WI38 (cell line): ENCODE results near the gene L1CAM.

ENCODE experiments used
- H3K4me3 ChIP-seq: 2 replicates; pipeline ENCODE4 v1.5.1; 2011; ENCODE audit warnings: low read depth, mild to moderate bottlenecking, control low read depth, low read length
- TF ChIP-seq, protein P1 (sequence below): IDR thresholded peaks from 2 replicates; pipeline ENCODE4 v1.5.1; 2012; ENCODE audit warnings: low read depth, mild to moderate bottlenecking, control low read depth, low read length

Gene L1CAM

DNA sequence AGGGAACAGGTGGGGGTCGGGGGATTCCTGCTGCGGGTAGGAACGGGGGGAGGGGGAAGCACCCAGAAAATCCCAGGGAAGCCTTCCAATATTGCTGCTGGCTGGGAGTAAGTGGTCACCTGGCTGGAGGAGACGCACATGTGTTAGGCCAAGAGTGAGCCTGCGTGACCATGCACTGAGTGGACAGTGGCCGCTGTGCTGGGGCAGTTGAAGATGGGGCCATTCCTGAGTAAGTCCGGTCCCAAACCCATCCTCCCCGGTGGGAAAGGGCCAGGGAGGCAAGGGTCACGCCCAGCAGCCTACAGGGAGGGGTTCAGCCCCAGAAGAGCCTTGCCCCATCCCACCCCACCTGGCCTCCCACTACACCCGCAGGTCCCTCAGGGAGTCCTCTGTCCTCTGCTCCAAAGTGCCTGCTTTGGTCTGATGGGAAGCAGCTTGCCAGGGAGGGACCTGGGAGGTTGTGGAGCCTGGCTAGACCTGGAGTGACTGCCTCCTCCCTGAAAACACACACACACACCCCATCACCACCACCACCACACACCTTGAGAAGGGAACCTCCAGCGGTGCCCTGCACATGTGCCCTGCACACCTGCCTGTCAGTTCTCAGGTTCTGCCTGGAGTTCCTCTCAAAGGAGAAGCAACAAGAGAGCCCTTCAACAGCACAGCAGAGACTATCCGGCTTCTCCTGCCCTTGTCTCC lies 6.1 kb downstream of the L1CAM start:
- no peak overlapping the region for H3K4me3 ChIP-seq
- TF ChIP-seq, protein P1, sequence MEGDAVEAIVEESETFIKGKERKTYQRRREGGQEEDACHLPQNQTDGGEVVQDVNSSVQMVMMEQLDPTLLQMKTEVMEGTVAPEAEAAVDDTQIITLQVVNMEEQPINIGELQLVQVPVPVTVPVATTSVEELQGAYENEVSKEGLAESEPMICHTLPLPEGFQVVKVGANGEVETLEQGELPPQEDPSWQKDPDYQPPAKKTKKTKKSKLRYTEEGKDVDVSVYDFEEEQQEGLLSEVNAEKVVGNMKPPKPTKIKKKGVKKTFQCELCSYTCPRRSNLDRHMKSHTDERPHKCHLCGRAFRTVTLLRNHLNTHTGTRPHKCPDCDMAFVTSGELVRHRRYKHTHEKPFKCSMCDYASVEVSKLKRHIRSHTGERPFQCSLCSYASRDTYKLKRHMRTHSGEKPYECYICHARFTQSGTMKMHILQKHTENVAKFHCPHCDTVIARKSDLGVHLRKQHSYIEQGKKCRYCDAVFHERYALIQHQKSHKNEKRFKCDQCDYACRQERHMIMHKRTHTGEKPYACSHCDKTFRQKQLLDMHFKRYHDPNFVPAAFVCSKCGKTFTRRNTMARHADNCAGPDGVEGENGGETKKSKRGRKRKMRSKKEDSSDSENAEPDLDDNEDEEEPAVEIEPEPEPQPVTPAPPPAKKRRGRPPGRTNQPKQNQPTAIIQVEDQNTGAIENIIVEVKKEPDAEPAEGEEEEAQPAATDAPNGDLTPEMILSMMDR, result no peak

DNA sequence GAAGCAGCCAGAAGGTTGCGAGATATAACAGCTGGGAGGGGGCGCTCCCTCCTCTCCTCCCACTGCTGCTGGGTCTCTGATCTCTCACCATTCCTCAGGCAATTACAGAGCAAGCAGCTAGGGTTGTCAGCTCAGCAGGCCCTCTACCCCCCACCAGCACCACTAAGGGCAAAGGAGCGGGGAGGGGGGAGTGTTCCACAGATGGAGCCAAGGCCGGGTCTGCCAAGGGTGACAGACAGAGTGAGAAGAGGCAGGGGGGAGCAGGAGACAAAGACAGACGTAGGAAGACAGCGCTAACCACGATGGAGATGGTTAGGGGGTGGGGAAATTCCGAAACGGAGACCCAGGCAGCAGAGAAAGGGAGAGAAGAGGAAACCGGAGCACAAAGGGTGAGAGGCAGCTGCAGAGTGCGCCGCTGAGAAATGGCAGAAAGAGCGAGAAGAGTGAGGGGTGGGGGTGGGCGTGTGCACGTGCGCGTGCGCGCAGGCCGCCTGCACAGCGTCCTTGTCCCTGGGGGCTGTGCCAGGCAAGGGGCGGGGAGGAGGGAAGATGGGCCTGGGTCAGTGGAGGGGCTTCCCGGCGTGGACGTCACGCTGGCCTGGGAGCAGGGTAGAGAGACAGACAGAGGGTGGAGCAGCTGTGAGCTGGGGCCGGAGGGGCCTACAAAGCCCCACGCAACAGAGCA lies 6.9 kb downstream of the L1CAM start:
- H3K4me3 ChIP-seq, result no peak overlapping the region
- TF ChIP-seq, protein P1, result no peak

DNA sequence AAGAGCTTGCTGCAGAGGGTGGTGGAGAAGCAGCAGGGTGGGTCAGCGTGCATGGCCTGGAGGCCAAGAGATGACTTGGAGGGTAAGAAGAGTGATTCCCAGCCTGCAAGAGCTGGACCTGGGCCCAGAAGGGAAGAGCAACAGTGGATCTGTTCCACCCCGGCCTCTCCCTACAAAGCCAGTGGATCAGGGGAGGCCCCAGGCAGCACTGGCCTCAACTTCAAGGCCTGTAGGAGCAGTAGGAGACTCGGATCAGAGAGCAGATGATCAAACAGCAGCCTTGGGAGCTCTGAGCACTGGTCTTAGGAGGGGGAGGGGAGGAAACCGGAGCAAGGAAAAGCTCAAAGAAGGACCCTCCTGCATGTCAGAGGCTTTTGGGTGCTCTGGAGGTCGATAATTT lies 7.6 kb downstream of the L1CAM start:
- TF ChIP-seq, protein P1, result no peak
- H3K4me3 ChIP-seq, result no peak overlapping the region

GRCh38 chrX:153877571-153878261 lies 8.3 kb downstream of the L1CAM start:
- no peak overlapping the region for H3K4me3 ChIP-seq
- TF ChIP-seq, protein P1, result no peak

GRCh38 chrX:153876112-153876491 lies 9.9 kb downstream of the L1CAM start:
- H3K4me3 ChIP-seq, result no peak overlapping the region
- TF ChIP-seq, protein P1, result no peak

DNA sequence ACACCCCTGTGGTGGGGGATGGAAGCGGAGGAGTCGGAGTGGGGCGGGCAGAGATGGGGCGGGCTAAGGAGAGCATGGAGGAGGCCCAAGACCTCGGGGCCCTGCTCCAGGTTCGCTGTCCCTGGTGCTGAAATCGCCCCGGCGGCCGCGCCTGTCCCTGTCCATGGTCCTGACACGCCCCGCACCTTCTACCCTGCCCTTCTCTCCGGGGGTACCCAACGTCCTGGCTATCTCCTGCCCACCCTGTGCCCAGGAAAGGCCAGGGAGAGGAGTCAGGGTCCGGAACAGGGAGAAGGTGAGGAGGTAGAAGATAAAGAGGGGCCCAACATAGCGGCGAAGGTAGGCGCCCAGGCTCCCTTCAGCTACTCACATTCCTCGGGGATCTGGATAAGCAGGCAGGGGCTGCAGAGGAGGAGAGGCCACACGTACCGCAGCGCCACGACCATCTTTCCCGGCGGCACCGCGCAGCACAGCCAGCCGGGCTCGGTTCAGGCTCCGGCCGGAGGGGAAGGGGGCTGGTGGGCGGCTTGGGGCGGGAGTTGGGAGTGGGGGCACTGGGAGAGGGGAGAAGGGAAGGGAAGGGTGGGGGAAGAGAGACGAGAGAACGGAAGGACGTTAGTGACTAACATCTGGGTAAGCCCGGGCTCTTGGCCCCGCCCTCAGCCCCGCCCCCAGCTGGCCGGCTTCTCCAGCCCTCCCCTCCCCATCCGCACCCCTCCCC lies 10.4 kb downstream of the L1CAM start:
- H3K4me3 ChIP-seq, result no peak overlapping the region
- TF ChIP-seq, protein P1, result no peak
